Measurements from ENCODE around the gene SH3RF3.
A peak's percentile ranks its signal among the peaks of the same experiment; 100 is the strongest.

The SH3RF3 gene

DNA sequence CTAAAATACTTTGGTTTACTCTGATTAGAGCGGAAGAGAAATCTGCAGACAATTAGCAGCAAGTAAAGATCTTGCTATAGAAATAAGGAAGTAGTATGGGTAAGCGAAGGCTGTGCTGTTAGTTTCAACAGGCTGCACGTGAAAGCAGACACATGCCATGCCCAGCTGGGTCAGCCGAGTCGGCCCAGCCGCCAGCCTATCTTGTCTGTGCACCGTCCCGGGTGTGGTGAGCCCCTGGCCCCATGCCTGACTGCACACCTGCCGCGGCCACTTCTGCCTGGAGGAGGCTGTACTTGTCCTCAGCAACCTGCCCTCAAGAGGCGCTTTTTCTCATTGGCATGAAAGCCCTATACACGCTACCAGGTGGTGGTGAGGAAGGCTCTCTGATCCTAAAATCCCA lies 299.3 kb downstream of the SH3RF3 start:
- DNase-seq, result no peak

DNA sequence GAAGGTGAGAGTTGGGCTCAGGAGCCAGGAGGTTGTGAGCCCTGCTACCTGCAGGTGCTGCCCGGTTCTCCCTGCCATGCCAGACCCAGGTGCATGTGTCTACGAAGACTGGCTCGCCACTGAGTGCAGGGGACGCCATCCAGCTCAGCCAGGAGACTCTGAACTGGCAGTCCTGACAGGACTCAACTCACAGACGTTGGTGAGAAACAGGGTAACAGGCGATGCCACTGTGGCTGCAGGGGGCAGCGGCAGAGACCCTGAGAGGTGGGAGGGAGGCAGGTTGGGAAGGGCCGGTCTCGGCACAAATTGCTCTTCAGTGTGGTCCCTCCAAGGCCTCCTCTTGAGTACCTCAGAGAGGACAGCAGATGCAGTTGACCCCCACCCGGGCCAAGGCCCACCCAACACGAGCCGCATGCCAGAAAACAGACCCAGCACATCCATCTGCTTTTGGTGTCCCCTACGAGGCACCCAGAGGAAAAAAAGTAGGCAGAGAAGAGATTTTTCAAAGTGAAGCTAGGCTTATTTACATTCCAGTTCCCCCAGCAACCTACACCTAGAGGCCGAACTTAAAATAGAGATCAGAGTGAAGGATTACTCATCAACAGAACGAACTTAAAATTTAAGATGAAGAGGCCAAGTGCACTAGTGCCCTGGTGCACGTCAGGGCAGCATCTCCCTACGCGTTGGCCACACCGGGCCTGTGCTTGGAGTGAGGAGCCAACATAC lies 300.0 kb downstream of the SH3RF3 start:
- DNase-seq, result no peak

DNA sequence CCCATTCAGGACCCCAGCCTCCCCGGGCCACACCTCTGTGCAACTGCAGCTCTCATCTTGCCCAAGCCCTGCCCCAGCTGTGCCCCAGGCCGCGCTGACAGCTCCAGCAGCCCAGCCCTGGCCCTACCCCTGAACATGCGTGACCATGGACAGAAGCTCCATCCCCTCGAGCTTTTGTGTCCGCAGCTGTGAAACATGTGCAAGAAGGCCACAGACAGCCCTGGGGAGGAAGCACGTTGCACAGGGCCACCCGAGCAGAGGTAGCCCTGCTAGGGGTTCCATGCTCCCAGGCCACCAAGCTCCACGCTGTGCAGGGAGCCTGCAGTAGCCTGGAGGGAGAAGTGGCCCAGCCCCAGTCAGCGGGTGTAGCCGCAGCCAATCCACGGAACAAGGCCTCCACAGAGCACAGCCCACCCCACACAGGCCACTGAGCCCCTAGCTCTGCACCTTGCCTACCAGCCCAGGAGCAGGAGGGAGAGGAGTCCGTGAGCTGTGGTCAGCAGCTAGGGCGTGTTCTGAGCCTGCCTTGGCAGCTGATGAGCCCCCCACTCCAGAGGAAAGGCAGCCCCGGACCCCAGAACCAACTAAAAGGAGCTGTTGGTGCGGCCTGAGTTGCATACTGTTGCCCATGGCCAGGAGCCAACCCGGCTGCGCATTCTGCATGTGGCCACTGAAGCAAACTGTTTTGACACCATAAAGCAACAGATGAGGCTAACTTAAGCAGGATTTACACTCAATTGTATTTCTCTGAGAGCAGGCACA lies 300.7 kb downstream of the SH3RF3 start:
- no peak for DNase-seq

DNA sequence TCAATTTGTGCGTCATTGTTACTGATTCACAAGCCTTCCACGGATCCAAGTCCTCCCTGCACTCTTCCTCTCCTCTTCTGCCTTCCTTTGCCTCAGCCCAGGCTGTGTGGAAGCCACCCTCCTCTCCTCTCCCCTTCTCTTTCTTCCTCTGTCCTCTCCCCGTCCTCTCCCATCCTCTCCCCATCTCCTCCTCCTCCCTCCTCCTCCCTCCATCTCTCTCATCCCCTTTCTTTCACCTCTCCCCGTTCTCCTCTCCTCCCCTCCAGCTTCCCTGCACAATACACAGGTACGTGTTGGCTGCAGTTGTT lies 301.3 kb downstream of the SH3RF3 start:
- DNase-seq, result no peak

DNA sequence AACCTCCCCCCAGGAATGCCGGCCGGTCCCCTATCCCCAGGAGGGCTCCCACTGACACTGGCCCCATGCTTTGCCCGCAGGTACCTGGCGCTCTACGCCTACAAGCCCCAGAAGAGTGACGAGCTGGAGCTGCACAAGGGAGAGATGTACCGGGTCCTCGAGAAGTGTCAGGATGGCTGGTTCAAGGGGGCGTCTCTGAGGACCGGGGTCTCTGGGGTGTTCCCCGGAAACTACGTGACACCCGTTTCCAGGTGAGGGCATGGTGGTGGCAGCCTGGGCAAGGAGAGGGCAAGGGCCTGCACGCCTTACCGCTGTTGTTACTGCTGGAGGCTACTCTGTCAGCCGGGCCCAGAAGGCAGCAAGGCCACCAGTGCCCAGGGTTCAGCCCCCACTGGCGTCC lies 303.4 kb downstream of the SH3RF3 start:
- no peak for DNase-seq

- no peak for DNase-seq
Observed at GRCh38 chr2:109433486-109433885, 304.5 kb downstream of the SH3RF3 start.

- no peak for DNase-seq
Observed at GRCh38 chr2:109433926-109434325, 304.9 kb downstream of the SH3RF3 start.

DNA sequence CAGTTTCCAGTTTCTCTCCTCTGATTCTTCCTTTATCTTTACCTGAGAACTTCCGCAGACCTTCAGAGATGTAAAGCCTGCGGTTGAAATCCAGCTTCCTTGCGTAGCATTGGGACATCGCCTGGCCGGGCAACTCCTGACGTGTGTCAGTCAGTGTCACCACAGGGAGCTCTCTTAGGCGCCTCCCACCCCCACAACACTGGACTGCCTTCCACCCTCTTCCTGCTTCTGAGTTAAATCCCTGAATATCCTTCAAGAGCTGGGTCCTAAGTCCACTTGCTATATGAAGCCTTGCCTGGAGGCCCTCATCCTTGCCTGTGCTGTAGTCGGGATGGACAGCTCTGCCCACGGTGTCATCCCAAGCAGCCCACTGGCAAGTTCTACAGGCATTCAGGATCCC lies 305.3 kb downstream of the SH3RF3 start:
- no peak for DNase-seq

GRCh38 chr2:109435066-109435690 lies 306.2 kb downstream of the SH3RF3 start:
- no peak for DNase-seq

DNA sequence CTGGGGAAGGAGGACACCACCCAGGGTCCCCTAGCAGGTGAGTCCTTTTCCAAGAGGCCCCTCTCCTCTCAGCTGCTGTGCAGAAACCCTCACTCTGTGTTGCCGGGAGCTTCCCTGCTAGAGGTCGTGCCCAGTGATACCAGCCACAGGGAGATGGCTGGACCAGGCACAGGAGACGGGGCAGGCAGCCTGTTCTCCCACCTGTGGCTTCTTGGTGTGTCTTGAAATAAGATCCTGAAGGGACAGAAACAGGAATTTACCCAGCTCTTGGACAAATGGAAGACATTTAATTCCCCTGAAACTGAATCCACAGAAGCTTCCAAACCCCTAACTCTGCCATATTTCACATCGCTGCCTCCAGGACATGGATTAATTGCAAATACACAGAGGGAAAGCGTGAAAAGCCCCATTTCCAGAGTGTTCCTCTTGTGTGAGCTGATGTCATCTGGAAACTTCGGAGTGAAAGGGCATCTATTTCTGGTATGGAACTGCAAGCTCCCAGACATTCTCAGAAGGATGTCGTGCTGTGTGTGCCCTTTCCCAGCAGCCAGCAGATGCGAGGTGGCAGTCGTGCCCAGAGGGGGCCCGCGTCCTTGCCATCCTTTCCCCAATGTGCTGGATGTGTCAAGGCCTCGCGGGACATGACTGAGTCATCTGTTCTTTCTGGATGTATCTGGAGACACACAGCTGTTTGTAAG lies 307.0 kb downstream of the SH3RF3 start:
- no peak for DNase-seq

GRCh38 chr2:109436610-109437225 lies 307.7 kb downstream of the SH3RF3 start:
- no peak for DNase-seq

DNA sequence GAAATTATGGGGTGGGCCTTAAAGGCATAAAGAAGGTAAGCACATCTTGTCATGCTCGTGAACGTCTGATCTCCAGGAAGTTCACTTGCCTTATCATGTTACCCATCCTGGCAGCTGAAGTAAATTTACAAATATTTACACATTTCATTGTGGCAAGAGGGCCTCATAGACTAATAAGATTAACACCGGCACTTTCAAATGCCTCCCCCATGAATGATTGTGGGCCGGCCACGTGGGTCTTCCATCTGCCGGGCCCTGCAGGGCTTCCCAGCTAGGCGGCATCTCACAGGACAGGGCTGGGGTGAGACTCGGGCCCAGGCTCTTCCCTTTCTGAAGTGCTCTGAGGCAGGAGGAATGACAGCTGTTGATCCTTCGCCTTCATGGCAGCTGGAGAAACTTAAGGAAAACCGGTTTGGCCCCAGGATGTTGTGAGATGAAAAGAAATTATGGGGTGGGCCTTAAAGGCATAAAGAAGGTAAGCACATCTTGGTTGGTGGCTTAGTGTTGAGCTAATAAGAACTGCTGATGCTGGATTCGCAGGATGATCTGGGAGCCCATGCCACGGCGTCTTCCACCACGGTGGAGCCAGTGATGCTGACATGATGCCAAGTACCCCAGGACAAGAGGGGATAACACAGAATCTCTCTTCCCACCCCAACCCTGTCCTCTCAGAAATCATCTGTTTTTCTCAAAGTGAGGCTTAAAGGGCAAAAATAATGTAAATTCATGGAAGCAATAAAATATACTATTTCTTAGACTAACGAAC lies 308.5 kb downstream of the SH3RF3 start:
- peak; percentile 68 for DNase-seq

GRCh38 chr2:109438146-109438545 lies 309.1 kb downstream of the SH3RF3 start:
- DNase-seq, result no peak

DNA sequence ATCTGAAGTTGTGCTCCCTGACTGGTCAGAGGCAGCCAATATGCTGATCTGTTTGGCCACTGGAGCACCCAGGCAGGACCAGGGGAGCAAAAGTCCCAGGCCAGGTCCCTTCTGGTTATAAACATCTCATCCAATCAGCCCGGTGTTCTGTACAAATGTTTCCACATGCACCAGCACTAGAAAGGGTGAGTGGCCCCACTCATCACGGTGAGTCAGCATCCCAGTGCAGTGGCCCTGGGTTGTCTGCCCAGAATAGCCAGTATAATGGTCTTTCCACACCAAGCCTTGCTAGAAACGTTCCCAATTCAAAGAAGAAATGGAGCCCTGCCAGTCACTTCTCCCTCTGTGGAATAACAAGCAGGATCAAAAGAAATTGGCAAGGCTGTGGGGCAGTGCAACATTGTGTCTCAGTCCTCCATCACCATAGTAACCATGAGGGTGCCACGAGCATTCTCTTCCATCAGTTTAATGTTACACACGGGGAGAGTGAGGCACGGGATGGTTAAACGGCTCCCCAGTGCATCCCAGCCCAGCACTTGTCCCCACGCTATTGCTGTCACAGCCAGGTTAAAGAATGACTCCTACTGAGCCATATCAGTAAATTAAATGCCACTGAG lies 309.9 kb downstream of the SH3RF3 start:
- DNase-seq, result no peak

- no peak for DNase-seq
Observed at GRCh38 chr2:109439390-109439786, 310.4 kb downstream of the SH3RF3 start.

DNA sequence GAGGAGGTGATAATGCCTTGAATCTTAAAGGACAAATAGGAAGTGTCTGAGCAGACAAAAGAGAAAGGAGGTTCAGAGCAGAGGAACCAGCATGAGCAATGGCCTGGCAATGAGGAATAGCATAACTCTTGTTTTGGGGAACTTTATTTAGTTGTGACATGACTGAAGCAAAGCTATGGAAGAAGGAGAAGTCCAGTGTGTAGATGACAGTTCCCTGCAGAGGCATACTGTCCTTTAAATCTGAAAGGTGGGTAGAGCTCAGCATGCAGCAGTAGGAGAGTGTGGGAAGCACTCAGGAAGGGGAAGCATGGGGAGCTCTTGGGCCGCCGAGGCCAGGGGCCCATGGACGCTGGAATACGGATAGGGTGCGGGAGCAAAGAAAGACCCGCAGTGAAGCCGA lies 311.0 kb downstream of the SH3RF3 start:
- DNase-seq, result no peak

GRCh38 chr2:109440499-109441156 lies 311.6 kb downstream of the SH3RF3 start:
- DNase-seq, result no peak

DNA sequence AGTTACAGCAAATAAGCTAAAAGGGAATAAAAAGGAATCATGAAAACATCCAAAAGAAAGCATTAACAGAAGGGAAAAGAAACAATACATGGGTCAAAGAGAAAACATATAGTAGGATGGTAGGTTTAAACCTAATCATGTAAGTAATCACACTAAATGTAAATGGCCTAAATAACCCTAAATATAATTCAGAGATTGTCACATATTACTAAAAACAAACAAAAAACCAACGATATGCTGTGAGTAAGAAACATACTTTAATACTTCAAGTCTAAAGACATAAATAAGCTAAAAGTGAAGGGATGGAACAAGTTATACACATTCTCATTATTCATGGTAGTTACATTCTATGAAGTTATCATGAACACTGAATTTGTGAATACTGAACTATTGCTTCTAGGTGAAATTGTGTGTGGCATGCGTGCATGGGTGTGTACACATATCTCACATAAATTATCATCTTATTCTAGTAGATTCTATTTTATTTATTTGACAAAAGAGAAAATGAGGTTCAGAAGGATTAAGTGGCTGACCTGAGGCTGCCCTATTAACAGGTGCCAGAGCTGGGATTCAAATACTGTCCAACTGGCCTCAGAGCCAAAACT lies 313.8 kb downstream of the SH3RF3 start:
- no peak for DNase-seq

- no peak for DNase-seq
Observed at GRCh38 chr2:109444916-109445315, 315.9 kb downstream of the SH3RF3 start.

- no peak for DNase-seq
Observed at GRCh38 chr2:109446278-109447131, 317.5 kb downstream of the SH3RF3 start.

Data from NCI-H2029 treated with DMSO at 0.1 percent for 48 hours (cell line).